Stomach (tissue), 4 donors: ENCODE results near the gene TMEM208.

ENCODE experiments used
- CTCF ChIP-seq, 7 experiments: fragments of 450-650 bp in 4 of 7; fragments of 200-600 bp in 3 of 7; sonication (generic) in 3 of 7; IDR thresholded peaks; one replicate each; pipeline ENCODE4 v1.5.1; 2016 to 2019; ENCODE audit warnings: antibody characterized with exemption in 7 of 7, control low read depth in 2 of 7, mild to moderate bottlenecking in 1 of 7
- EP300 ChIP-seq: sonication (generic); formaldehyde crosslinking; IDR thresholded peaks from one replicate; pipeline ENCODE4 v1.6.1; 2017; ENCODE audit warnings: antibody characterized with exemption
- POLR2A ChIP-seq, 4 donors: fragments of 450-650 bp; IDR thresholded peaks; one replicate each; pipeline ENCODE4 v1.6.1; 2016; ENCODE audit warnings: antibody characterized with exemption in 4 of 4, control low read depth in 2 of 4, mild to moderate bottlenecking in 1 of 4, moderate library complexity in 1 of 4
- POLR2AphosphoS5 ChIP-seq, 3 donors: sonication (generic); formaldehyde crosslinking; IDR thresholded peaks; one replicate each; pipeline ENCODE4 v1.6.1; 2016; ENCODE audit warnings: antibody characterized with exemption in 3 of 3

DNA sequence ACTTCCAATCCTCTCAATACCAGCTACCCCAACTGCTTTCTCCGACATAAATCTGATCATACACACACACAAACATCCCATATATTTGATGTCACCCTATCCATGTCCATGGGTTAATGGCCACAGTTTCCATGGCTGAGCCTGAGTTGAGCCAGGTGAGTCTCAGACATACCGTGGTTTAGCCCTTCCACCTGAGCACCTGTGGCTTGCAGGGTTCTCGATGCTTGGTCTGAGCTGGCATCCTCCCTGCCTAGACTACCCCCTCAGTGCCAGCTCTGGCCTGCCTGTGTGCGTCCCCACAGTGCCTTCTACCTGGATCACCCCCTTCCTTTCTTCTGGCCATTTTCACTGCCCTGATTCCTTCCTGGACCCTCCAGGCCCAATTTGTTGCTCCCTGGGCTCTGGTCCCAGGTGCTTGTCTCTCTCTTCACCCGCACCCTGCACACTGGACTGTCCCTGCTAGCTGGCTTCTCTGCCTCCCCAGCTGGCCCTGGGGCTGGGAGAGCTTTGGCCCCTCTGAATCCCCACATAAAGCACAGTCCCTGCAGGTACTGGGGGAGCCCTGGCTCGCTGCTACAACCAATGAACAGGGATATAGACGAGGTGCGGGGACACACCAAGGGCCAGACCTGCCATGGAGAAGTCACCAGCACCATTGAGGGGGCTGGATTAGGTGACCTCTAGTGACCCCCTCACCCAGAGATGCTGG is 20.6 kb upstream of the TMEM208 start:
- no peak for TF ChIP-seq CTCF (IDR thresholded peaks at IDR 0.05)
- no peak for TF ChIP-seq POLR2A (IDR thresholded peaks at IDR 0.05)
- no peak for TF ChIP-seq EP300
- no peak for TF ChIP-seq POLR2AphosphoS5 (IDR thresholded peaks at IDR 0.05)
